Measurements from ENCODE around the gene PAQR8. TPM values are rescaled to one million over a fixed set of nuclear protein-coding genes. Genes with fewer than 3 reads are reported as not detected.

Gene PAQR8
- polyA plus RNA-seq, 1 of the 3 experiments (the other 2 are of a cell fraction) = 2.3 TPM

DNA sequence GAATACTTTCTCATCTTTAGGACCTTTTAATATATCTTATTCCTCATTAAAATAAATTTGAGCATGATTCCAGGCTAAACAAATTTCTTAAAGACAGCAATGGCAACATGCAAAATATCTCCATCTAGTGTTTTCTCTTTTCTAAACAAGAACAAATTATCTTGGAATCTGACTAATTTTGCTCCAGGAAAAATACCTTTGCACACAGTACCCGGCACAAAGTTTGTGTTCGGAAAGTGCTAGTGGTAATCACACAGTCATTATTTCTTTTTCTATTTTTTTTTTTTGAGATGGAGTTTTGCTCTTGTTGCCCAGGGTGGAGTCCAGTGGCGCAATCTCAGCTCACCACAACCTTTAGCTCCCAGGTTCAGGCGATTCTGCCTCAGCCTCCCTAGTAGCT, 50.0 kb downstream of the PAQR8 start:
- POLR2A ChIA-PET = no interaction called here
- CTCF ChIA-PET = no interaction called here
- Histone ChIP-seq H3K27ac (ENCODE audit: low read depth in 2 of 2, low read length in 1 of 2) (no peak overlapping the region), H3K4me2 (no peak overlapping the region), H3K4me1 (ENCODE audit: control insufficient read depth in 1 of 2, insufficient read depth in 2 of 2, low read depth in 1 of 2, low read length in 1 of 2) (peaks cover 5 to 19% of the 10 kb centered on the region in 2 experiments), H3F3A (replicated peaks; ENCODE audit: insufficient read depth) (peaks cover 19% of the 10 kb centered on the region), H3K9ac (no peak overlapping the region), H3K36me3 (replicated peaks in 1 of 2; ENCODE audit: control insufficient read depth in 1 of 2, insufficient read depth in 2 of 2, low read length in 1 of 2) (no peaks in the 10 kb centered on the region), H3K4me3 (ENCODE audit: low read depth in 2 of 2, low read length in 1 of 2) (no peak overlapping the region), H2AFZ (ENCODE audit: low read depth) (no peak overlapping the region), H3K27me3 (ENCODE audit: insufficient read depth) (no peaks in the 10 kb centered on the region), H3K9me3 (no peaks in the 10 kb centered on the region), H3K9me2 (no peaks in the 10 kb centered on the region), H3K79me2 (ENCODE audit: insufficient read depth) (no peaks in the 10 kb centered on the region), H4K20me1 (ENCODE audit: insufficient read depth) (no peaks in the 10 kb centered on the region)
- 93% methylated on average over 4 of the region's 4 CpGs for WGBS (ENCODE audit: low lambda C conversion rate)
- TF ChIP-seq PBX3 (IDR thresholded peaks at IDR 0.05) = no peak
- TF ChIP-seq JUND (IDR thresholded peaks at IDR 0.05) = no peak
- no peak for TF ChIP-seq EZH2phosphoT487 (IDR thresholded peaks at IDR 0.05; ENCODE audit: borderline replicate concordance, low read depth)
- TF ChIP-seq USF1 (IDR thresholded peaks at IDR 0.05; ENCODE audit: borderline replicate concordance, low read depth) = no peak
- no peak for TF ChIP-seq EP300 (IDR thresholded peaks at IDR 0.05; ENCODE audit: borderline replicate concordance in 1 of 2, low read depth in 1 of 2, low read length in 1 of 2)
- no peak for TF ChIP-seq CTCF (IDR thresholded peaks at IDR 0.05)
- TF ChIP-seq, protein P1, sequence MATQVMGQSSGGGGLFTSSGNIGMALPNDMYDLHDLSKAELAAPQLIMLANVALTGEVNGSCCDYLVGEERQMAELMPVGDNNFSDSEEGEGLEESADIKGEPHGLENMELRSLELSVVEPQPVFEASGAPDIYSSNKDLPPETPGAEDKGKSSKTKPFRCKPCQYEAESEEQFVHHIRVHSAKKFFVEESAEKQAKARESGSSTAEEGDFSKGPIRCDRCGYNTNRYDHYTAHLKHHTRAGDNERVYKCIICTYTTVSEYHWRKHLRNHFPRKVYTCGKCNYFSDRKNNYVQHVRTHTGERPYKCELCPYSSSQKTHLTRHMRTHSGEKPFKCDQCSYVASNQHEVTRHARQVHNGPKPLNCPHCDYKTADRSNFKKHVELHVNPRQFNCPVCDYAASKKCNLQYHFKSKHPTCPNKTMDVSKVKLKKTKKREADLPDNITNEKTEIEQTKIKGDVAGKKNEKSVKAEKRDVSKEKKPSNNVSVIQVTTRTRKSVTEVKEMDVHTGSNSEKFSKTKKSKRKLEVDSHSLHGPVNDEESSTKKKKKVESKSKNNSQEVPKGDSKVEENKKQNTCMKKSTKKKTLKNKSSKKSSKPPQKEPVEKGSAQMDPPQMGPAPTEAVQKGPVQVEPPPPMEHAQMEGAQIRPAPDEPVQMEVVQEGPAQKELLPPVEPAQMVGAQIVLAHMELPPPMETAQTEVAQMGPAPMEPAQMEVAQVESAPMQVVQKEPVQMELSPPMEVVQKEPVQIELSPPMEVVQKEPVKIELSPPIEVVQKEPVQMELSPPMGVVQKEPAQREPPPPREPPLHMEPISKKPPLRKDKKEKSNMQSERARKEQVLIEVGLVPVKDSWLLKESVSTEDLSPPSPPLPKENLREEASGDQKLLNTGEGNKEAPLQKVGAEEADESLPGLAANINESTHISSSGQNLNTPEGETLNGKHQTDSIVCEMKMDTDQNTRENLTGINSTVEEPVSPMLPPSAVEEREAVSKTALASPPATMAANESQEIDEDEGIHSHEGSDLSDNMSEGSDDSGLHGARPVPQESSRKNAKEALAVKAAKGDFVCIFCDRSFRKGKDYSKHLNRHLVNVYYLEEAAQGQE (IDR thresholded peaks at IDR 0.05; ENCODE audit: low read depth, low read length) = no peak
- no peak for TF ChIP-seq FOXJ3 (CRISPR knock-in tag; IDR thresholded peaks at IDR 0.05)
- TF ChIP-seq GABPA (IDR thresholded peaks at IDR 0.05; ENCODE audit: low read depth) = no peak
- DNase-seq = no peak
